Liver (tissue), 9 donors: ENCODE measurements around the gene RAB30. TPM values are rescaled to one million over a fixed set of nuclear protein-coding genes. Genes with fewer than 3 reads are reported as not detected.

Experiments used
- DNase-seq: peaks from one replicate; pipeline ENCODE4 v3.0.0-alpha.2; 2017; ENCODE audit warnings: low spot score
- H3K27ac ChIP-seq, 2 donors: one replicate each; pipeline ENCODE4 v1.7.0; 2013; ENCODE audit warnings: inconsistent platforms in 2 of 2, low read length in 2 of 2, control low read depth in 1 of 2, low read depth in 1 of 2, mild to moderate bottlenecking in 1 of 2
- H3K27me3 ChIP-seq, 4 donors: one replicate each; pipeline versions ENCODE4 v1.6.1 to v1.7.0; 2013; ENCODE audit warnings: low read length in 3 of 4, inconsistent platforms in 1 of 4, mild to moderate bottlenecking in 1 of 4, moderate library complexity in 1 of 4; ENCODE audit not compliant: control insufficient read depth in 4 of 4, insufficient read depth in 4 of 4
- H3K36me3 ChIP-seq, 4 donors: one replicate each; pipeline versions ENCODE4 v1.6.1 to v1.7.0; 2013; ENCODE audit warnings: low read length in 3 of 4, mild to moderate bottlenecking in 3 of 4, low read depth in 1 of 4, moderate library complexity in 1 of 4; ENCODE audit not compliant: control insufficient read depth in 4 of 4, insufficient read depth in 3 of 4
- H3K4me1 ChIP-seq, 4 donors: one replicate each; pipeline versions ENCODE4 v1.6.1 to v1.7.0; 2013; ENCODE audit warnings: low read length in 3 of 4, mild to moderate bottlenecking in 3 of 4, moderate library complexity in 1 of 4; ENCODE audit not compliant: control insufficient read depth in 4 of 4, insufficient read depth in 4 of 4
- H3K4me3 ChIP-seq, 3 donors: one replicate each; pipeline versions ENCODE4 v1.6.1 to v1.7.0; 2013; ENCODE audit warnings: low read length in 3 of 3, control low read depth in 1 of 3, low read depth in 1 of 3, mild to moderate bottlenecking in 1 of 3
- H3K9ac ChIP-seq, 2 donors: one replicate each; pipeline ENCODE4 v1.7.0; 2013; ENCODE audit warnings: low read length in 2 of 2, mild to moderate bottlenecking in 2 of 2, moderate library complexity in 2 of 2, control low read depth in 1 of 2, low read depth in 1 of 2
- H3K9me3 ChIP-seq, 4 donors: one replicate each; pipeline versions ENCODE4 v1.6.1 to v1.7.0; 2013; ENCODE audit warnings: low read length in 3 of 4; ENCODE audit not compliant: control insufficient read depth in 4 of 4
- ATF3 ChIP-seq: IDR thresholded peaks from 2 replicates; pipeline ENCODE4 v1.6.1; 2016; ENCODE audit warnings: antibody characterized with exemption
- CTCF ChIP-seq: fragments of 150-350 bp; IDR thresholded peaks from 2 replicates; pipeline ENCODE4 v1.5.1; 2017; ENCODE audit warnings: improper control_type of control experiment, low read depth, low read length; ENCODE audit not compliant: missing input control
- EGR1 ChIP-seq, 2 donors: IDR thresholded peaks; 2 replicates each; pipeline ENCODE4 v1.6.1; 2016 to 2018; ENCODE audit warnings: antibody characterized with exemption in 2 of 2, low read depth in 2 of 2
- FOXA1 ChIP-seq: IDR thresholded peaks from 2 replicates; pipeline ENCODE4 v1.6.1; 2016; ENCODE audit warnings: antibody characterized with exemption
- FOXA2 ChIP-seq: IDR thresholded peaks from 2 replicates; pipeline ENCODE4 v1.6.1; 2016; ENCODE audit warnings: antibody characterized with exemption
- GABPA ChIP-seq, 2 donors: IDR thresholded peaks in 1 of 2; conservative IDR thresholded peaks in 1 of 2; 2 replicates each; pipeline ENCODE4 v1.6.1; 2016; ENCODE audit warnings: antibody characterized with exemption in 2 of 2, mild to moderate bottlenecking in 1 of 2, moderate library complexity in 1 of 2
- HNF4A ChIP-seq, 2 donors: conservative IDR thresholded peaks; 2 replicates each; pipeline ENCODE4 v1.6.1; 2016; ENCODE audit warnings: antibody characterized with exemption in 2 of 2, mild to moderate bottlenecking in 2 of 2
- HNF4G ChIP-seq: IDR thresholded peaks from 2 replicates; pipeline ENCODE4 v1.6.1; 2016; ENCODE audit warnings: antibody characterized with exemption
- JUND ChIP-seq, 2 donors: IDR thresholded peaks; 2 replicates each; pipeline ENCODE4 v1.6.1; 2016; ENCODE audit warnings: antibody characterized with exemption in 2 of 2
- MAX ChIP-seq: IDR thresholded peaks from 2 replicates; pipeline ENCODE4 v1.6.1; 2016; ENCODE audit warnings: antibody characterized with exemption
- NR2F2 ChIP-seq: IDR thresholded peaks from 2 replicates; pipeline ENCODE4 v1.6.1; 2016; ENCODE audit warnings: antibody characterized with exemption
- RAD21 ChIP-seq, 2 donors: IDR thresholded peaks; 2 replicates each; pipeline ENCODE4 v1.6.1; 2016; ENCODE audit warnings: antibody characterized with exemption in 2 of 2, mild to moderate bottlenecking in 2 of 2
- REST ChIP-seq: IDR thresholded peaks from 2 replicates; pipeline ENCODE4 v1.6.1; 2016; ENCODE audit warnings: antibody characterized with exemption, mild to moderate bottlenecking
- RXRA ChIP-seq, 2 donors: IDR thresholded peaks; 2 replicates each; pipeline ENCODE4 v1.6.1; 2017 to 2018; ENCODE audit warnings: antibody characterized with exemption in 2 of 2, mild to moderate bottlenecking in 1 of 2
- SP1 ChIP-seq: IDR thresholded peaks from 2 replicates; pipeline ENCODE4 v1.6.1; 2018; ENCODE audit warnings: antibody characterized with exemption, mild to moderate bottlenecking
- TAF1 ChIP-seq: conservative IDR thresholded peaks from 2 replicates; pipeline ENCODE4 v1.6.1; 2016; ENCODE audit warnings: antibody characterized with exemption, mild to moderate bottlenecking
- YY1 ChIP-seq: IDR thresholded peaks from 2 replicates; pipeline ENCODE4 v1.6.1; 2016; ENCODE audit warnings: antibody characterized with exemption, mild to moderate bottlenecking
- WGBS: extraction: QIAGEN DNeasy Blood & Tissue Kit; methylation state at CpG from one replicate; pipeline ENCODE4 v1.1.7; 2013; 5-methylcytosine and 5-hydroxymethylcytosine counted together
- polyA plus RNA-seq, 2 donors: library from polyadenylated mRNA; stranded (reverse) in 1 of 2; unstranded in 1 of 2; fragments of 200-250 nt in 1 of 2; fragments of >200 nt in 1 of 2; fragmentation: Nextera tagmentation in 1 of 2; extraction: Ambion mirVana in 1 of 2; gene quantifications; one replicate each; pipeline versions ENCODE4 v1.2.1 to v1.2.3, GENCODE V29; 2013 to 2015
- total RNA-seq, 2 donors: library from RNA; depleted of rRNA; stranded (reverse); fragments of >200 nt; gene quantifications; one replicate each; pipeline ENCODE4 v1.2.3, GENCODE V29; 2014
- TF ChIP-seq, protein P1 (sequence below): IDR thresholded peaks from 2 replicates; pipeline ENCODE4 v1.6.1; 2016; ENCODE audit warnings: antibody characterized with exemption
- donor health status: healthy.
- donor health status: healthy.
- donor health status: healthy.
- donor health status: healthy.
- donor health status: healthy.

RAB30 gene
- total RNA-seq, result 1 to 10 TPM; 3.1 to 5.4 TPM
- 1 to 10 TPM; 2.4 to 3.3 TPM for polyA plus RNA-seq

GRCh38 chr11:83071567-83072349 lies at the start of gene RAB30:
Gene RAB30 (minus strand): TSS chr11:83071897. CDS start chr11:82997316, 74,581 bp downstream.
- H3K9ac ChIP-seq, result peak within 1 kb of the TSS; percentile 95 to 100
- H3K4me1 ChIP-seq, result peaks cover 2 to 33% (median 11%) of the 10 kb centered on the region in 4 donors
- H3K27me3 ChIP-seq, result no peaks in the 10 kb centered on the region
- peak within 1 kb of the TSS; percentile 94 to 99 for H3K27ac ChIP-seq
- DNase-seq, result peak; percentile 90
- under 1% methylated on average over 35 of the region's 35 CpGs for WGBS
- peaks cover 0 to 8% (median 0%) of the 10 kb centered on the region in 4 donors for H3K36me3 ChIP-seq
- peak within 1 kb of the TSS; percentile 62 to 98 (median 84) for H3K4me3 ChIP-seq
- TF ChIP-seq YY1 (peak; percentile 99), SP1 (peak; percentile 82), REST (peak; percentile 96), NR2F2 (peak; percentile 54), RAD21 (IDR thresholded peaks at IDR 0.05) (peak; percentile 60 to 74), TAF1 (peak; percentile 94), ATF3 (peak; percentile 83), MAX (peak; percentile 72), RXRA (IDR thresholded peaks at IDR 0.05) (peak; percentile 51 to 65), JUND (IDR thresholded peaks at IDR 0.05) (peak; percentile 97 to 98), HNF4A (conservative IDR thresholded peaks at IDR 0.05) (peak; percentile 60 to 67), FOXA1 (no peak), FOXA2 (peak; percentile 51), CTCF (no peak), GABPA (IDR thresholded peaks at IDR 0.05 in 1 of 2, conservative IDR thresholded peaks at IDR 0.05 in 1 of 2) (peak in 1 of 2 donors; percentile 54), HNF4G (peak; percentile 28), EGR1 (IDR thresholded peaks at IDR 0.05; ENCODE audit: low read depth in 2 of 2) (no peak)
- TF ChIP-seq, protein P1, sequence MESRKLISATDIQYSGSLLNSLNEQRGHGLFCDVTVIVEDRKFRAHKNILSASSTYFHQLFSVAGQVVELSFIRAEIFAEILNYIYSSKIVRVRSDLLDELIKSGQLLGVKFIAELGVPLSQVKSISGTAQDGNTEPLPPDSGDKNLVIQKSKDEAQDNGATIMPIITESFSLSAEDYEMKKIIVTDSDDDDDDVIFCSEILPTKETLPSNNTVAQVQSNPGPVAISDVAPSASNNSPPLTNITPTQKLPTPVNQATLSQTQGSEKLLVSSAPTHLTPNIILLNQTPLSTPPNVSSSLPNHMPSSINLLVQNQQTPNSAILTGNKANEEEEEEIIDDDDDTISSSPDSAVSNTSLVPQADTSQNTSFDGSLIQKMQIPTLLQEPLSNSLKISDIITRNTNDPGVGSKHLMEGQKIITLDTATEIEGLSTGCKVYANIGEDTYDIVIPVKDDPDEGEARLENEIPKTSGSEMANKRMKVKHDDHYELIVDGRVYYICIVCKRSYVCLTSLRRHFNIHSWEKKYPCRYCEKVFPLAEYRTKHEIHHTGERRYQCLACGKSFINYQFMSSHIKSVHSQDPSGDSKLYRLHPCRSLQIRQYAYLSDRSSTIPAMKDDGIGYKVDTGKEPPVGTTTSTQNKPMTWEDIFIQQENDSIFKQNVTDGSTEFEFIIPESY, result peak; percentile 57
- H3K9me3 ChIP-seq, result no peaks in the 10 kb centered on the region
